ENCODE measurements around the gene ARL15. TPM values are rescaled to one million over a fixed set of nuclear protein-coding genes. Genes with fewer than 3 reads are reported as not detected.
"Not testable (repeated sequence)": the region's sequence is repeated elsewhere in the genome, so short reads cannot be mapped to it uniquely, and the experiment has no call there.

ARL15 gene
- total and polyA plus RNA-seq, 8 donors = 20.2 to 27.7 (median 25.1) TPM

DNA sequence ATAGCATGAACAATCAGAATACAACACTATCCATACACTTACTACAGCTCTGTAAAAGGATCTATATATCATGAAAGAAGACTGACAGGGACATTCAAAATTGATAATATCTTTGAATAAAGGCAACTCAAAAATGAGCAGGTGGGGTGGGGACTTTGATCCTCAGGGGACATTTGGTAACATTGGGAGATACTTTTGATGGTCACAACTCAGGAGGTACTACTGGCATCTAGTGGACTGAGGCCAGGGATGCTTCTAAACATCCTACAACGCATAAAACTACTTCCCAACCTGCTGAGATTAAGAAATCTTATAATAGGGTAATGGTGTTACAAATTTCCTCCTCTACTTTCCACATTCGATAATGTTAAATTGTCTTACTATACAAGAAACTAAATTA lies 243.9 kb downstream of the ARL15 start:
- Histone ChIP-seq H3K4me1 (no peaks in the 10 kb centered on the region), H3K36me3 (no peaks in the 10 kb centered on the region), H3K27ac (no peak overlapping the region), H3K9me3 (no peaks in the 10 kb centered on the region), H3K4me3 (no peak overlapping the region), H3K27me3 (no peaks in the 10 kb centered on the region)
- ATAC-seq (no peak), DNase-seq (no peak)
- TF ChIP-seq, protein P1, sequence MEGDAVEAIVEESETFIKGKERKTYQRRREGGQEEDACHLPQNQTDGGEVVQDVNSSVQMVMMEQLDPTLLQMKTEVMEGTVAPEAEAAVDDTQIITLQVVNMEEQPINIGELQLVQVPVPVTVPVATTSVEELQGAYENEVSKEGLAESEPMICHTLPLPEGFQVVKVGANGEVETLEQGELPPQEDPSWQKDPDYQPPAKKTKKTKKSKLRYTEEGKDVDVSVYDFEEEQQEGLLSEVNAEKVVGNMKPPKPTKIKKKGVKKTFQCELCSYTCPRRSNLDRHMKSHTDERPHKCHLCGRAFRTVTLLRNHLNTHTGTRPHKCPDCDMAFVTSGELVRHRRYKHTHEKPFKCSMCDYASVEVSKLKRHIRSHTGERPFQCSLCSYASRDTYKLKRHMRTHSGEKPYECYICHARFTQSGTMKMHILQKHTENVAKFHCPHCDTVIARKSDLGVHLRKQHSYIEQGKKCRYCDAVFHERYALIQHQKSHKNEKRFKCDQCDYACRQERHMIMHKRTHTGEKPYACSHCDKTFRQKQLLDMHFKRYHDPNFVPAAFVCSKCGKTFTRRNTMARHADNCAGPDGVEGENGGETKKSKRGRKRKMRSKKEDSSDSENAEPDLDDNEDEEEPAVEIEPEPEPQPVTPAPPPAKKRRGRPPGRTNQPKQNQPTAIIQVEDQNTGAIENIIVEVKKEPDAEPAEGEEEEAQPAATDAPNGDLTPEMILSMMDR (IDR thresholded peaks at IDR 0.05) = no peak
- intact Hi-C loops (cut with DNase I) = no loop called here

DNA sequence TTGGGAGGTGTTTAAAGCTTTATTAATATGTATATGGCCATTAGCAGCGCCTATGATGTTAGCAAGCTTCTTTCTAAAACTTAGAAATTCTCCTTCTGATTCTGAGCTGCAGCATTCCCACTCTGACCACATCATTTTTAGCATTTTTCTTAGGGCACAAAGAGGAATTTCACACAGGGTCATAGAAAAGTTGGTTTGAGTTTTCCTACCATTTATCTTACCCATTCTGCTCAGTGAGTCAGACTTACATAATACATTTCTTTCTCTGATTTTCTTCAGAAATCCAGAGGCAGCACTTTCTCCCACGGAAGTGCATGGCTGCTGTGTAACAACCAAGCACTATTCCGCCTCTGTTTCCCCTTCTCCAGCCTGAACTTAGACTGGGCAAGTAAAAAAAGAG lies 246.6 kb downstream of the ARL15 start:
- no peaks in the 10 kb centered on the region for H3K9me3 ChIP-seq
- H3K4me3 ChIP-seq = no peak overlapping the region
- no peaks in the 10 kb centered on the region for H3K4me1 ChIP-seq
- no peaks in the 10 kb centered on the region for H3K27me3 ChIP-seq
- TF ChIP-seq, protein P1 (IDR thresholded peaks at IDR 0.05) = no peak
- no peak for ATAC-seq
- H3K27ac ChIP-seq = no peak overlapping the region
- no peaks in the 10 kb centered on the region for H3K36me3 ChIP-seq
- no peak for DNase-seq
- intact Hi-C loops (cut with DNase I) = no loop called here

DNA sequence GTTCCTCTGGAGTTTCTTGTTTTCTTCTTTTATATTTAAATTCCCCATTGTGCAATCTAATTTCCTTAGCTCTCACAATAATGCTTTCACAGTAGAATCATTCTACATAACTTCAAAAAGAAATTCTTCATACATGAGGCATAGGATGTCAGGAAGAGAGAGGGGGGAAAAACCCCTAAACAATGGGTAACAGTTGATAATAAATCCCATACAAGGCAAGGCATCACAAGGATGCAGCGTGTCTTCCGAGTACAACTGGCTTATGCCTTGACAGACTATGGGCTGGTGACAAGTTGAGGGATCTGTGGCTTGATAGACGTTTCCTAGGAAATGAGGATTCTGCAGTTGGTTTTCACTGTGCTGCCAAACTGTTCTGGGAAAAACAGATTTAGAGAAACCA lies 247.4 kb downstream of the ARL15 start:
- intact Hi-C loops (cut with DNase I) = no loop called here
- Histone ChIP-seq H3K36me3 (no peaks in the 10 kb centered on the region), H3K9me3 (no peaks in the 10 kb centered on the region), H3K27me3 (no peaks in the 10 kb centered on the region), H3K27ac (no peak overlapping the region), H3K4me3 (no peak overlapping the region), H3K4me1 (no peaks in the 10 kb centered on the region)
- ATAC-seq (no peak), DNase-seq (no peak)
- TF ChIP-seq, protein P1 (IDR thresholded peaks at IDR 0.05) = no peak

DNA sequence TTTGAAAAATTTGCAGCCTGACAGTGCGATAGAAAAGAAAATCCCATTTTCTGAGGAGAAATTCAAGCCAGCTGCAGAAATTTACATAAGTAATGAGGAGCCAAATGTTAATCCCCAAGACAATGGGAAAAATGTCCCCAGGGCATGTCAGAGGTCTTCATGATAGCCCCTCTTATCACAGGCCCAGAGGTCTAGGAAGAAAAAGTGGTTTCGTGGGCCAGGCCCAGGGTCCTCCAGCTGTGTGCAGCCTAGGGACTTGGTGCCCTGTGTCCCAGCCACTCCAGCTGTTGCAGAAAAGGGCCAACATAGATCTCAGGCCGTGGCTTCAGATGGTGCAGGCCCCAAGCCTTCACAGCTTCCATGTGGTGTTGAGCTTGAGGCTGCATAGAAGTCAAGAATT lies 249.5 kb downstream of the ARL15 start:
- H3K4me1 ChIP-seq; intact Hi-C loops (cut with DNase I); ATAC-seq: not testable (repeated sequence)

DNA sequence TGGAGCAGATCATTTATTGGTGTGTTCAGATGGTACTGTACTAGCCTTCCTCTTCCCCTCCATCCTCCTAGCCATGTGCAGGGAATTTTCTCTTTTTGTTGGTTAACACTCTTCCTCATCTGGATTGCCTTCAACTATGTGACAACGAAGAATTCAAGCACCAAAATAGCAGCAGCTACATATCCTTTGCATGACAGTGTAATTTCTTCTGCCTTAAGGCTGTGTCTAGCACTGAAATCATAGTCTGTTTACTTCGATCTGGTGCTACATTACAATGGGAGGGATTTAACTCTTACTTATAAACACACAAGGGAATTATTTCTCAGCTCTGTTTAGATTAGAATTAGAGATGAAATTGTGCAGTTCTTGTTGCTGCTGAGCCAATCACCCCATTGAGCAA lies 260.4 kb downstream of the ARL15 start:
- Histone ChIP-seq H3K9me3 (no peaks in the 10 kb centered on the region), H3K27ac (no peak overlapping the region), H3K4me3 (no peak overlapping the region), H3K4me1 (peaks cover 4% of the 10 kb centered on the region in 2 donors), H3K27me3 (no peaks in the 10 kb centered on the region), H3K36me3 (no peaks in the 10 kb centered on the region)
- DNase-seq (no peak), ATAC-seq (peak; percentile 51)
- TF ChIP-seq, protein P1 (IDR thresholded peaks at IDR 0.05) = no peak
- intact Hi-C loops (cut with DNase I) = no loop called here

More for the DNA sequence above, 249.5 kb downstream of the ARL15 start:
- not testable (repeated sequence) for H3K9me3 ChIP-seq, H3K36me3 ChIP-seq, H3K27ac ChIP-seq, H3K4me3 ChIP-seq, DNase-seq, H3K27me3 ChIP-seq

DNA sequence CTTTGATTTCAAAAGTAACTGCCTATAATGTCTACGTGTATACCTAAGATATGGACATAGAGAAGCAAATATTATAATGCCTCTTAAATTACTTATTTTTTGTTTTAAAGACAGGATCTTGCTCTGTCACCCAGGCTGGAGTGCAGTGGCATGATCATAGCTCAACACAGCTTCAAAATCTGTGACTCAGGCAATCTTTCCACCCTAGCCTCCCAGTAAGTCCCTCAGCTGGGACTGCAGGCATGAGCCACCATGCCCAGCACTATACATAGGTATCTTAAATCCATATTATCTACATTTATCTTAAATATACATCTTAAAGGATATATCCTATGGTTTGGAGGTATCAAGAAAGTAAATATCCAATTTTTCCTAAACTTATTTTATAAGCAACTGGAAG lies 261.2 kb downstream of the ARL15 start:
- Histone ChIP-seq H3K27me3 (no peaks in the 10 kb centered on the region), H3K9me3 (no peaks in the 10 kb centered on the region), H3K4me1 (peaks cover 4% of the 10 kb centered on the region in 2 donors), H3K4me3 (no peak overlapping the region), H3K27ac (no peak overlapping the region), H3K36me3 (no peaks in the 10 kb centered on the region)
- TF ChIP-seq, protein P1 (IDR thresholded peaks at IDR 0.05) = no peak
- ATAC-seq (no peak), DNase-seq (no peak)
- intact Hi-C loops (cut with DNase I) = no loop called here
